HL-60/S4 treated with retinoic acid at 250 ng/mL for 4 days and 3 days (cell line): ENCODE data around the gene PDE12.

ENCODE experiments used
- in situ Hi-C: fragments of 300-500 bp; cut with MboI; formaldehyde crosslinking; loops from 2 replicates; pipeline ENCODE4 v1.7.0; 2022; ENCODE audit warnings: low sequenced_read_pairs

PDE12 gene, protein sequence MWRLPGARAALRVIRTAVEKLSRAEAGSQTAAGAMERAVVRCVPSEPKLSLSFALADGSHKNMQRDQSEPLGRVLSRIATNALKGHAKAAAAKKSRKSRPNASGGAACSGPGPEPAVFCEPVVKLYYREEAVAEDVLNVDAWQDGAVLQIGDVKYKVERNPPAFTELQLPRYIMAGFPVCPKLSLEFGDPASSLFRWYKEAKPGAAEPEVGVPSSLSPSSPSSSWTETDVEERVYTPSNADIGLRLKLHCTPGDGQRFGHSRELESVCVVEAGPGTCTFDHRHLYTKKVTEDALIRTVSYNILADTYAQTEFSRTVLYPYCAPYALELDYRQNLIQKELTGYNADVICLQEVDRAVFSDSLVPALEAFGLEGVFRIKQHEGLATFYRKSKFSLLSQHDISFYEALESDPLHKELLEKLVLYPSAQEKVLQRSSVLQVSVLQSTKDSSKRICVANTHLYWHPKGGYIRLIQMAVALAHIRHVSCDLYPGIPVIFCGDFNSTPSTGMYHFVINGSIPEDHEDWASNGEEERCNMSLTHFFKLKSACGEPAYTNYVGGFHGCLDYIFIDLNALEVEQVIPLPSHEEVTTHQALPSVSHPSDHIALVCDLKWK

DNA sequence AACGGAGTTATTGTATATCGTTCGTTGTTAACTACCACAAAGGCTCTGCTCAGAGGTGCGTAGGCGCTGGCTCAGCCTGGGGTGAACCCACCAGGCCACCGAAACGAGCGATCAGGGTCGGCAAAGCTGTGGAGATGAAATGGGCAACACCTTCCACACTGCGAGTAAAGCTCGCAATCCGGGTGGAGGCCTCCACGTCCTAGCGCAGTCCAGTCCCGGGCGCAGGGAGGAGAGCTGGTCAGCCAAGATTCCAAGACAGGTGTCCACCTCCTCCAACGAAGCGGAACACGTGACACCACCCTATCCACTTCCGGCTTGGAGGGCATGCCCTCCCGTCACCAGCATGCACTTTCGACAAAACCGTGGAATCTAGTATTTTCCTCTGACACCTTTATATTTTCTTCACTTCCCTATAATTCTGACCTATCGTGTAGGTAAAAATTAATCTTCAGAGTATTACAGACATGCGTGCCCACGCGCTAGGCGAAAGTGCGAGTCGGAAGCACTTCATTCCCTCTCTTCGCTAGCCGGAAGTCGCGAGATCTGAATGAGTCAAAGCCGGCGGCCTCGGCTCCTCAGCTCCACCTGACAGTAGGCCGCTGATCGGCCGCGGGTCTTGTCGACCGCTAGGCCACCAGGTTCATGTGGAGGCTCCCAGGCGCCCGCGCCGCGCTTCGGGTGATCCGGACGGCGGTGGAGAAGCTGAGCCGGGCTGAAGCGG is at the start of gene PDE12:
PDE12 (plus strand) TSS at position 537 of the 721 bp plus-strand sequence; CDS start at position 643, 106 bp downstream.
- in situ Hi-C loops, result no loop called here

DNA sequence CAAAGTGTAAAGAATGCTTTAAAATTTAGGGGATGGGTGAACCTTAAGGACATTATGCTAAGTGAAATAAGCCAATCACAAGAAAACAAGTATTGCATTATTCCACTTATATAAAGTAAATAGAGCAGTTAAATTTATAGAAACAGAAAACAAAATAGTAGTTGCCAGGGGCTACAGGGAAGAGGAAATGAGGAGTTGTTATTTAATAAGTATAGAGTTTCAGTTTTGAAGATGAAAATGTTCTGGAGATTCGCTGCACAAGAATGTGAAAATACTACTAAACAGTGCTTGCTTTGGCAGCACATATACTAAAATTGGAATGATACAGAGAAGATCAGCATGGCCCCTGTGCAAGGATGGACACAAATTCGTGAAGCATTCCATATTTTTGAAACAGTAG is 43.9 kb upstream of the PDE12 start:
- in situ Hi-C loops, result no loop called here

DNA sequence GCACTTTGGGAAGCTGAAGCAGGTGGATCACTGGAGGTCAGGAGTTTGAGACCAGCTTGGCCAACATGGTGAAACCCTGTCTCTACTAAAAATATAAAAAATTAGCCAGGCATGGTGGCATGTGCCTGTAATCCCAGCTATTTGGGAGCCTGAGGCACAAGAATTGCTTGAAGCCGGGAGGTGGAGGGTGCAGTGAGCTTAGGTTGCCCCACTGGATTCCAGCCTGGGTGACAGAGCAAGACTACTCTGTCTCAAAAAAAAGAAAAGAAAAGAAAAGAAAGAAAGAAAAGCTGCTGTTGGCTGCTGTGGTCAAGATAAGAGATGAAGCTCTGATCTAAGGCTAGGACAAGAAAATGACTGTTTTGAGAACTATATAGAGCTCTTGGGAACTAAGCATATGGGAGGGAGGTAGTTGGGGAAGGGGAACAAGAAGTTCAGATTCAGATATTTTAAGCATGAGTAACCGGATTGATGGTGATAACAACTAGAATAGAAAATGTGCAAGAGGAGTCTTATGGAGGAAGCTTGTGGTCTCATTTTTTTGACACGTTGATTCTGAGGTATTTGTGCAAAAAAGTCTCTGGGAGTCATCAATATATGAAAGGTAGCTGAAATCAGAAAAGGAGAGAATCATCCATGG is 37.7 kb upstream of the PDE12 start:
- in situ Hi-C loops, result no loop called here

DNA sequence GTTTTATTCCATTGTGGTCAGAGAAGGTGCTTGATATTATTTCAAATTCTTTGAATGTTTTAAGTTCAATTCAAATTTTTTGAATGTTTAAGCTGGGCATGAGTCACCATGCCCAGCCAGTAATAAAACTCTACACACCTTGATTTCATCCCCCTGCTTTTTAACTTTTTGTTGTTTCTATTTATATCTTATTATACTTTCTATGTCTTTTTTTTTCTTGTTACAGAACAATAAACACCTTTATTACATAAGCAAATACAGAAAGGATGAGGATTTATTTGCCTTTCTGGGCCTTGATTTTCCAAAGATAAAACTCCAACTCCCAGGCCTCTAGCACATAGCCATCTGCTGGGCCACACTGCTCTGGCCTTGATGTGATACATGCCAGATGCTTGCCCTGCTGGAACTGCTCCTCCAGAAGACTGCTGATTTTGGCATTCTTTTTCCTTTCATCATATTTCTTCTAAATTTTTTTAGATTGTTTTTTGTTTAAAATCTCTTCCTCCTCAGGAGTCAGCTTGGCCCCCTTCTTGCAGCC is 25.9 kb upstream of the PDE12 start:
- in situ Hi-C loops, result no loop called here

DNA sequence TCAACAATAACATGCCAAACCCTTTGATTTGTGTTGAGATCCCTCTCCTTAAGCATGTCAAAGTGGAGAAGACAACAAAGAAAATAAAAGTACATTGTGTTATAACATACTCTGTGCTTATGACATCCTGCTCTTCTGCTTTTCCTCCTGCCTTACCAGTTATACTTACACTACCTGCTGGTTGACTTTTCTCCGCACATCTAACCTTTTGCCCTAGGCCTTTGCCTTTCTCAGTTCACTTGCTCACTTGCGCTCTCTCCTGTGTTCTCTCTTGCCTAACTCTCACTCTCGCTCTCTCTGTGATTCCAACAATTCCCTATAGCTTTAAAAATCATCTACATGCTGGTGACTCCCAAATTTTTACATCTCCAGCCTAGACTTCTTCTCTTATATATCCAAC is 17.6 kb upstream of the PDE12 start:
- in situ Hi-C loops, result no loop called here

DNA sequence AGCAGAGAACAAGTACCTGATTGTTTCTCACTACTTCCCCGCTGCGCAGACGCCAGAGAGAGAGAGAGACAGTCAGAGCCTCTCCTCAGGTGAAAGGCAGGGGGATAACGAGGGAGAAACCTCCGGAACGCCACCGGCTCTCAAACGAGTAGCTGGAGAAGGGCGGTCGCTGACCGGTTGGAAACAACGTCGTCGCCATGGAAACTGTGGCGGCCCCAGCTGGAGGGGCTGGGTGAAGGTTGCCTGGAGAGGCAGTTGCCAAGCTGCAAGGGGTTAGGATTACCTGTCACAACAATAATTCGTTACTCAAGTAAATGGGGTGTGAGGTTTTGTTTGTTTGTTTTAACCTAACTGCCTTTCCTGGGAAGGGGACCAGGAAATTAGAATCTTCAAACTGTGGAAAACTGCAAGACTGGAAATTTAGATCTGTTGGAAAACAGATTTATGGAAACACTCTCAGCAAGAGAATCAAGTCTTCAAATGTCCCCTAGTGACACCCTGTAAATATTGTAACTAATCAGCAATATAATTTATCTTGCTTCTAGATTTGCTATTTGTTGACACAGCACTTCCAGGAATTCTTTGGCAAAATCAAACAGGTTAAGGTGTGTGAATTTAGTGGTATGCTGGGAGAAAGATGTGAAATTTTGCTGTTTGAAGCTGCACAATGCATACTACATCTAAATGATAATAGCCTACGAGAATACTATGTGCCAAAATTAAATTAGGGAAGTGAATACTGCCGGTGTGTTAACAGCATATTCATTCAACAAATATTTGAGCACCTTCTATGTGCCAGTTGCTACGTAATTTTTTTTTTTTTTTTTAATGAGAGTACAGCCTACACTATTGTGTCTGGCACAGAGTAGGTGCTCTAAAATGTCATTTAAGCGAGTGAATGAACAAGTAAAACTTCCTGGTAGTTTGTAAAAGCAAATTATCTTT is 11.6 kb upstream of the PDE12 start, which contains the start of gene DNAH12:
DNAH12 (minus strand) TSS at position 164 of the 945 bp plus-strand sequence. CDS start 1,474 bp downstream, outside the sequence.
- in situ Hi-C loops, result no loop called here

DNA sequence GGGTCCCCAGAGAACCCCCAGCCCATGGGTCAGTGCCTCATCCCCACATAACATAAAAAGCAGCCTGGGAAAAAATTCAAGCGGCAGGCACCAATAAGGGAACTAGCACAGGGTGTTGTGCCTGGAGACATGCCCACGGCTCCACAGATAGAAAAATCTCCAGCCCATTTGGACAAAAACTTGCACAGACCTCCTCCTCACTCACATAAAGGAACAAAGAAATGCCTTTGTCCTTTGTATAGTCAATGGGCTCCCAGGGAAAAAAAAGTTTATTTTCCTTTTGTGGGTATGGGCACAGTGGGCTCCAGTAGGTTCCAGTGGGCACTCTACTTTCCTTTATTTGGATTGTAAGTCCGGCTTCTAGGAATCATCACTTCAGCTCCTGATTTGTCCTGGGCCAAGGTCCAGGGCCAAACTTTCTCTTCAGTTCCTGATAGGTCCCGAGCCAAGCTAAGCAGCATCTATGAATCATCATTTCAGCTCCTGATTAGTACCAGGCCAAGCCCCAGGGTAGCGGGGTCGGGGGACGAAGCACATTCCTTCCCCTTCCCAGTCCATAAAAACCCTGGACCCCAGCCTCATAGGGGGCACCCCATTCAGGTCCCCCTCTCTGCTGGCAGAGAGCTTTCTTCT is 10.3 kb upstream of the PDE12 start:
- in situ Hi-C loops, result no loop called here

DNA sequence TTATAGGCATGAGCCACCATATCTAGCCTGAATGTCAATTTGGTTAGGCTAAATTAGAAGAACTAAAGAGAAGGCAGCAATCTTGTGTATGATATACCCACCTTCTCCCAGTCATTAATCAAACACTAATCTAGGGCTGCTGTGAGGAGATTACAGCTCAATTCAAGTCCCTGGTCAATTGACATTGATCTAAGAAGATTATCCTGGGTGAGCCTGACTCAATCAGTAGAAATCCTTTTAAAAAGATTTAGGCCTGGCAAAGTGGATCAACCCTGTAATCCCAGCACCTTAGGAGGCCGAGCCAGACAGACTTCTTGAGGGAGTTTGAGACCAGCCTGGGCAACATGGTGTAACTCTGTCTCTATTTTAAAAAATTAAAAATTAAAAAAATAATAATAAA is 9.5 kb upstream of the PDE12 start:
- in situ Hi-C loops, result no loop called here

DNA sequence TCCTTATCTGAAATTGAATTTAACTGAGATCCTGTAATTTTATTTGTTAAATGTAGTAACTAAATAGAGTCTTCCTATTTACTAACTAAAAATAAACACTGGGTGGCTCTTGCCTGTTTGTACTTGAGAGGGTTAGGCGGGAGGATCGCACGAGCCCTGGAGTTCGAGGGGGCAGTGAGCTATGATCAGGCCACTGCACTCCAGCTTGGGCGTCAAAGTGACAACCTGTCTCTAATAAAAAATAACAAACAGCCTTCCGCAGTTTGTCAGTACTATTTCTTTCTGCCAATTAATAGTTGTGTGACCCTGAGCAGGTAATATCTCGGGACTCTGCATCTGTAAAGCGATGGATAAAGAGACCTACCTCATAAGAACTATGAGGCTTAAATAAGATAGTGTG is 768 bp upstream of the PDE12 start:
- in situ Hi-C loops, result no loop called here

DNA sequence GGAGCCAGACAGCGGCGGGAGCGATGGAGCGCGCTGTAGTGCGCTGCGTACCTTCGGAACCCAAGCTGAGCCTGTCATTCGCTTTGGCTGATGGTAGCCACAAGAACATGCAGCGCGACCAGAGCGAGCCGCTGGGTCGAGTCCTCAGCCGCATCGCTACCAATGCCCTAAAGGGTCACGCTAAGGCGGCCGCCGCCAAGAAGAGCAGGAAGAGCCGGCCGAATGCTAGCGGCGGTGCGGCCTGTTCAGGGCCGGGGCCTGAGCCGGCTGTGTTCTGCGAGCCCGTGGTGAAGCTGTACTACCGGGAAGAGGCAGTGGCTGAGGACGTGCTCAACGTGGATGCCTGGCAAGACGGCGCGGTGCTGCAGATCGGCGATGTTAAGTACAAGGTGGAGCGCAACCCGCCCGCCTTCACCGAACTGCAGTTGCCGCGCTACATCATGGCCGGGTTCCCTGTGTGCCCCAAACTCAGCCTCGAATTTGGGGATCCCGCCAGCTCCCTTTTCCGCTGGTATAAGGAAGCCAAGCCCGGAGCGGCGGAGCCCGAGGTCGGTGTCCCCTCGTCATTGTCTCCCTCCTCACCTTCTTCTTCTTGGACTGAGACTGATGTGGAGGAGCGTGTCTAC is 498 bp downstream of the PDE12 start:
- in situ Hi-C loops, result no loop called here

DNA sequence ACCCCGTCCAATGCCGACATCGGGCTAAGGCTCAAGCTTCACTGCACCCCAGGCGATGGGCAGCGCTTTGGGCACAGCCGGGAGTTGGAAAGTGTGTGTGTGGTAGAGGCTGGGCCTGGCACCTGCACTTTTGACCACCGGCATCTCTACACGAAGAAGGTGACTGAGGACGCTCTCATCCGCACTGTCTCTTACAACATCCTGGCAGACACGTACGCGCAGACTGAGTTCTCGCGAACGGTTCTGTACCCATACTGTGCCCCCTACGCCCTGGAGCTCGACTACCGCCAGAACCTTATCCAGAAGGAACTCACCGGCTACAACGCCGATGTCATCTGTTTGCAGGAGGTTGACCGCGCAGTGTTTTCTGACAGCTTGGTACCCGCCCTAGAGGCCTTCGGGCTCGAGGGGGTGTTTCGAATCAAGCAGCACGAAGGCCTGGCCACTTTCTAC is 1.0 kb downstream of the PDE12 start:
- in situ Hi-C loops, result no loop called here

DNA sequence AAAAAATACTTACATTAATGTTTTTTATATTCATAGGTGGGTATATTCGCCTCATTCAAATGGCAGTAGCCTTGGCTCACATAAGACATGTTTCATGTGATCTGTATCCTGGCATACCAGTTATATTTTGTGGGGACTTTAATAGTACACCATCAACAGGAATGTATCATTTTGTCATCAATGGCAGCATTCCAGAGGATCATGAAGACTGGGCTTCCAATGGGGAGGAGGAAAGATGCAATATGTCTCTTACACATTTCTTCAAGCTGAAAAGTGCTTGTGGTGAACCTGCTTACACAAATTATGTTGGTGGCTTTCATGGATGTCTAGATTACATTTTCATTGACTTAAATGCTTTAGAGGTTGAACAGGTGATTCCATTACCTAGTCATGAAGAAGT is 3.5 kb downstream of the PDE12 start:
- in situ Hi-C loops, result no loop called here

DNA sequence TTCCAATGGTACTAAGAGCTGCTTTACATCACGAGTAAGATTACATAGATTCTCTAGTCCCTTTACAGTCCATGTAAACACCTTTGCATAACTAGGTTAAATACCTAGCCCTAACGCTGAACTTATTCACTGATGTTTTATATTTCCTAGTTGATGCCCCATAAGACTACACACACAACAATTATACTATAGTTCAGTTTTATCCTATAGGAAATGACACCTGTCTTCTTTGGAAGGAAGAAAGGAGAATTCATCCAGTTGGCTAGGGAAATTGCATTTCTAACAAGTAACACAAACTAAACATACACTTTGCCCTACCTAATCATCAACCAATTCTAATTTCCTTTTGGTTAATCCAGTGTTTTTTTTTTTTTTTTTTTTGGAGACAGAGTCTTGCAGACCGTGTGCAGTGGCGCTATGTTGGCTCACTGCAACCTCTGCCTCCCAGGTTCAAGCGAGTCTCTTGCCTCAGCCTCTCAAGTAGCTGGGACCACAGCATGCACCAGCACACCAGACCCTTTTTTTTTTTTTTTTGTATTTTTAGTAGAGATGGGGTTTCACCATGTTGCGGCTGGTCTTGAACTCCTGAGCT is 13.9 kb downstream of the PDE12 start:
- in situ Hi-C loops, result no loop called here

DNA sequence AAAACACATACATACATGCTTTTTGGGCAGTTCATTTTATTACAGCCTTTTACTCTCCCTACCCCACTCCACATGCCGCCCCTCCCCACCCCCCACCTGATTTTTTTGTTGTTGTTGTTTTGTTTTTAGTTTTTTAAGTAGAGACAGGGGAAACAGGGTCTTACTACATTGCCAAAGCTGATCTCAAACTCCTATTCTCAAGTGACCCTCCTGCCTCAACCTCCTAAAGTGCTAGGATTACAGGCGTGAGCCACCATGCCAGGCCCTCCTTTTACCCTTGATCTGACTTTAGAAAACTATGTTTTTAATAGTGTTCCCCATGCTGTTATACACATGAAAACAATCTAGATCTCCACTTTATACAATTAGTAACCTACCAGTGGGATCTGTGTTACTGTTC is 14.8 kb downstream of the PDE12 start:
- in situ Hi-C loops, result no loop called here

DNA sequence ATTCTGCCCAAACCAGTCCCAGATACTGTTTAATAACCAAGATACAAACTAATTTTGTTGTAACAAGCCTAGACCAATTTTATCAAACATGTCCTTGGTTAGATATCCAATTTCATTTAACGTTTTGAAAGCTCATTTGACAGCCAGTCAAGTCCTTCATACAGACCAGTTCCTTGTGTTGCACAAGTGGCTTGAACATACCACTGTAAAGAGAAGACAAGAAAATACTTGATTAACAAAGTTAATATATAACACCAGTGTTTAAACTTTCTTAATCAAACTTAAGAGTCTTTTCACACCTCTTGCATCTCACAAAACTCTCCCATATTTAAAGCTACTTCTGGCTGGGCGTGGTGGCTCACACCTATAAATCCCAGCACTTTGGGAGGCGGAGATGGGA is 16.0 kb downstream of the PDE12 start:
- in situ Hi-C loops, result no loop called here

DNA sequence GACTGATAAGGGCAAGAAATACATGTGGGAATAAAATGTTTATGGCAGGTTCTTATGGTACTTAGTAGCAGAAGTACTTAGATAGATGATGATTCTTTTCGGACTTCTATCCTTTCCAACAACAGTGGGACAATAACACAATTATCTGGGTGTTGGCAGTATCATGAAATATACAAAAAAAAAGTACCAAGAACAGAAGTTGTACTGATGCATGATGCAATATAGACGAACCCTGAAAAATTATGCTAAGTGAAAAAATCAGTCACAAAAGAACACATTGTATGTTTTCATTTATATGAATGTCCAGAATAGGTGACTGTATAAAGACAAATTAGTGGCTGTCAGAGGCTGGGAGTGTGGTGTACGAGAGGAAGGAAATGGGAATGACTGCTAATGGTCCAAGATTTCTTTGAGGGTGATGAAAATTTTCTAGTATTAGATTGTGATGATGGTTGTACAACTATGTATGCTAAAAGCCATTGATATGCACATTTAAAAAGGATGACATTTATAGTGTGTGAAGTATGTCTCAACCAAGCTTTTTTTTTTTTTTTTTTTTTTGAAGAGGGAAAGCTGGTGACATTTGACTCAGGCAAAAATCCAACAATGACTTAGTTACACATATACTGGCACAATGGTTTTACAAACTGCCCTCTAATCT is 20.0 kb downstream of the PDE12 start:
- in situ Hi-C loops, result no loop called here

DNA sequence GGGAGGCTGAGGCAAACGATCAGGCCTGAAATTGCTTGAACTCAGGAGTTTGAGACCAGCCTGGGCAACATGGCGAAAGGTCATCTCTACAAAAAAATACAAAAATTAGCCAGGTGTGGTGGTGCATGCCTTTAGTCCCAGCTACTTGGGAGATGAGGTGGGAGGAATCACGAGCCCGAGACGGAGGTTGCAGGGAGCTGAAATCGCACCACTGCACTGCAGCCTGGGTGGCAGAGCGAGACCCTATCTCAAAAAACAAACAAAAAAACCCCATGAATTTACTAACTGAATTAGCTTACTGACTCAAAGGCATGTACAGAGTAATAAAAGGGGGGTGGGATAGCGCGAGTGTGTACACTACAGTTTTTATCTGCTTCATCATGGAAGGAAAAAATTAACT is 21.7 kb downstream of the PDE12 start:
- in situ Hi-C loops, result no loop called here
